HG02840 (cell line): ENCODE results near the gene CBY1.
"Not testable (repeated sequence)": the region's sequence is repeated elsewhere in the genome, so short reads cannot be mapped to it uniquely, and the experiment has no call there.

ENCODE experiments used
- ATAC-seq: cut with Tn5 transposase; IDR thresholded peaks from one replicate; pipeline ENCODE4 v1.9.1; 2021; ENCODE audit warnings: mild to moderate bottlenecking, moderate library complexity, moderate number of reproducible peaks; ENCODE audit not compliant: unreplicated experiment, low FRiP score

The CBY1 gene

DNA sequence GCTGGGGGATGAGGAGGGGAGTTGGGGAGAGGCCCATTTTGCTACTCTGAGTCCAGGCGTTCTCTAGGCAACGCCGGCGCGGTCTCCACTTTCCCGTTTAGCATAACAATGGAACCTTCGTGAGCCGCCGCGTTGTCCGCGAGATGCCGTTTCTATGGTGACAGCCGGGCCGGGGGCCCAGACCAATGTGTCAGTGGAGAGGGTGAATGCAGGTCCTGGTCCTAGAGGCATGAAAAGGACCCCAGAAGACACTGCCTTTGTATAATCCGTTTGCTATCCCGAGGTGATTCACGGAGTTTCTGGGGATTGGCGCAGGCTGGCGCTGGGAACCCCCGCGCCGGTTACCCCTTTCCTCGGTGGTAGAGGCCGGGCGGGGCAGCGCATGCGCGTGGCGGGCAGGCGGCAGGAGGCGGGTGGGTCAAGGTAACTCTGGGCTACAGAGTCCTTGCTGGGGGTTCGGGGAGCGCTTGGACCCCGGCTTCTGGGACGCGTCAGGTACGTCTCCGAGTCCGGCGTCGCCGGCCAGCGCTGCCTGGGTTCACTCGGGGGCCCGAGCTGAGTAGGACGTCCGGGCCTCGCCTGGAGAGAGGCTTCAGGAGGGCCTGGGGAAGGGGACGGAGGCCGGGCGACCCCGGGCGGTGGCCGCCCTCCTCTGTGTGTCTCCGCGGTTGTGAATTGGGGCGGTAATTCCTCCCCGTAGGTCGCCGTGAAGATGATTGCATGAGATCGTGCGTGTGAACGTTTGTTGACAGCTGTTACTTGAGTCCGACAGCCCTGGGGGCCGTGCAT, at the start of gene CBY1, which contains the start of gene FAM227A:
Gene CBY1, plus strand, starts transcription at position 383 of the 789 bp plus-strand sequence. CDS start 11,417 bp downstream, outside the sequence.
Gene FAM227A, minus strand, starts transcription at position 137 of the 789 bp plus-strand sequence. CDS start 6,224 bp downstream, outside the sequence.
- ATAC-seq, result peak; percentile 75

DNA sequence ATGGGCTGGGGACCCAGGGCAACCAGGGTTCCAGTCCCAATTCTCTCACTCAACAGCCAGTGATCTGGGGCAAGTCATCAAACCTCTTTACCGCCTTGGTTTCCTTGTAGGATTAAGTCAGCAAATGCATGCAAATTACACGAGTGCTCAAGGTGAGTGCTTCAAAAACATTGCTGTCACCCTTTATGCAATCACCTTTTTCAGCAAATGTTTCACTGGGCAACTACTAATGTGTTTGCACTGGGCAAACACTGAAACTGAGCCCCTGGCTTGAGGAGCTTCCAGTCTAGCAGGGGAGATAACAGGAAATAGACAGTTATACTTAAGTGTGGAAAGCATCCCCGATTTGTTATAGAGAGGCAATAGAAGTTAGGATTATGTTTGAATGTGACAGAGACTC, 48.8 kb upstream of the CBY1 start:
- no peak for ATAC-seq

DNA sequence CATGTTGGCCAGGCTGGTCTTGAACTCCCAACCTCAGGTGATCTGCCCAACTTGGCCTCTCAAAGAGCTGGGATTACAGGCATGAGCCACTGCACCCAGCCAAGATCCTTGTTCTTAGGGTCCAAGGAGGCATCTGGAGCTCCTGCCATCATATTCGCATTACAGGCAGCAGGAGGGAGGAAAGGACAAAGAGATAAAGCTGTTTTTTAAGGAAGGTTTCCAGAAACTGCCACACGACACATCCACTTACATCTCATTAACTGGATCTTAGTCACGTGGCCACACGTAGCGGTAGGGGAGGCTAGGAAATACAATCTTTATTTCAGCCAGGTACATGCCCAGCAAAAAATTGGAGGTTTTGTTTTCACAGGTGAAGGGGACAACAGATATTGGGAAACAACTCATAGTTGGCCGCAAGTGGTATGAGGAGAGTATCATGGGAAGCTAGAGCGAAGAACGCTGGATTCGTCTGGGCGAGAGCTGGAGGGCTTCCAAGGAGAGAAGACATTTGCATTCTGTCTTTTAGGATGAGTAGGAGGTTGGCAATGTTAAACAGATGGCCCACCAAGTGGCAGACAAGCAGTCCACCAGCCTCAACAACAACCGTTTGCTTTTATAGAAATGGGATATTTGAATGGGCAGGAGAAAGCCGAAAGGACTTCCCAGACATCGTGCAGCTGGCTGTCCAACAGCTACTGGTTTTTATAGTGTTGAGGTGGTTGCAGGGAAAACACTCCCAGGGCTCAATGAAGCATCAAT, 47.3 kb upstream of the CBY1 start:
- ATAC-seq, result no peak

DNA sequence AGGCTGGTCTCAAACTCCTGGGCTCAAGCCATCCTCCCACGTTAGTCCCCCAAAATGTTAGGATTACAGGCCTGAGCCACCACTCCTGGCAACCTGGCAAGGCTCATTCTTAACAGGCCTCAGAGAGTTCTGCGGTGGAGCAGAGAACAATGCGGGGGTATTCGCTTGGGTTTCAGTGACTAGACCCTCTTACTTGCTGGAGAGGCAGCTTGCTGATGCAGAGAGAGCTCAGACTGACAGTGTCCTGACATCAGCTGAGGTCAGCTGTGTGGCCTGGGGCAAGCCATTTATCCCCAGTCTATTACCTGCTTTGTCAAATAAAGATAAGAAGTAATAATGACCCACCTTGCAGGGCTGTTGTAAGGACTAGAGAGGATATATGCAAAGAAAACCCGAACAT, 46.2 kb upstream of the CBY1 start:
- no peak for ATAC-seq

DNA sequence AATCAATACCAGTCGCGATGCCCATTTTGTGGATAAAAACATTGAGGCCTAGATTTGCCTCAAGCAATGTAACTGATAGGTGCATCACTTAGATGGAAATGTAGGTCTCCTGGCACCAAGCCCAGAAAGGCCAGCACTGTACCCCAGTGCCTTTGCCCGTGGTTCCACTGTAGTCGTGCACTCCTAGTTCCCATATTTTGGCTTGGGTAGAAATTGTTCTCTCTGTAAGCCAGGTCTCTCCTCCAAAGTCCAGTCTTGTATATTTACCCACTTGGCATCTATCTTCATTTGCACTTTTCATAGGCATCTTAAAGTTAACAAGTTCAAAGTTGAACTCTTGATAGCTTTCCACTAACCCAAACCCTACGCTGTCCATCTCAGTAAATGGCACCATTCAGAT, 44.9 kb upstream of the CBY1 start:
- no peak for ATAC-seq

DNA sequence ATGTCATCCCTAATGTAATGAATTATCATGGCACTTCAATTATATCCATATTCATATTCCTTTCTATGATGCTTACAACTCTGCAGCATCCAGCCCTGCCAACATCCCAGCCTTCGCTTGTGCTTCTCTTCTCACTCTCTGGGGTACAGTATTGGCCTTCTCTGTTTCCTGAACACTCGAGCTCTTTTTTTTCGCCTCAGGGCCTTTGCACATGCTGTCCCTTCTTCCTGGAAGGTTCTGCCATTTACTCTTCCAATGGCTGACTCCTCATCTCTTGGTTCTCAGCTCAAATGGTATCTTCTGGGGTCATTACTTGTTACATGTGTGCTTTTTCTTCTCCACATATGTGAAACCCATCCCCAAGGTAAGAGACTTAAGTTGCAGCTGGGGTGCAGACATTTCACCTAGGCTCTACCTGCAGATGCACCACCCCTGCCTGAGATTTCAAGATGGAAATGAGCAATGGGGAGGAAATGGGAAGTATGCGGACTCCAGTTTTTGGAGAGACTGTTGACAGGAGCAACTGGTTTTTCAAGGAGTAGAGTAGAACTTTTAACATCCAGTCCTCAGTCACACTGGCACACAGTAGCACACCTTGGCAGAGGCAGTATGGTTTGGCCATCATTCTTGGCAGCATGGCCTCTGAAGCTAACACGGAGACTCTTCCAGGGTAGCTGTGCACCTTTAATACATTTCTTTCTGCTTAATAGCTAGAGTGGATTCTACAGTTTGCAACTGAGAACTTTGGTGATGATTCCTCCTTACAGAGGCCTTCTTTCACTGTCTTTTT, 44.0 kb upstream of the CBY1 start:
- ATAC-seq, result no peak

DNA sequence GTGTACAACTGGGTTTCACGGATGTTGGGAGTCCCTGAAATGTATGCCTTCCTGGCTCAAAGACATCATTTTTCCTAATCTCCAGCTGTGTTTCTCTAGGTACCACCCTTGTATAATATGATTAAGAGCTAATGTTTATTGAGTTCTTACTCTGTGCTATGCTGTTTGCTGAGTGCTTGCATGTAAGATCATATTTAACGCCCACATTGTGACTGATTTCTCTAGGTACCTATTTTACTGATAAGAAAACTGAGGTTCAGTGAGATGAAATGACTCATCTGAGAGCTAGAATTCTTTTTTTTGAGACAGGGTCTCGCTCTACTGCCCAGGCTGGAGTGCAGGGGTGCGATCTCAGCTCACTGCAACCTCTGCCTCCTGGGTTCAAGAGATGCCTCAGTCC, 42.9 kb upstream of the CBY1 start:
- no peak for ATAC-seq

DNA sequence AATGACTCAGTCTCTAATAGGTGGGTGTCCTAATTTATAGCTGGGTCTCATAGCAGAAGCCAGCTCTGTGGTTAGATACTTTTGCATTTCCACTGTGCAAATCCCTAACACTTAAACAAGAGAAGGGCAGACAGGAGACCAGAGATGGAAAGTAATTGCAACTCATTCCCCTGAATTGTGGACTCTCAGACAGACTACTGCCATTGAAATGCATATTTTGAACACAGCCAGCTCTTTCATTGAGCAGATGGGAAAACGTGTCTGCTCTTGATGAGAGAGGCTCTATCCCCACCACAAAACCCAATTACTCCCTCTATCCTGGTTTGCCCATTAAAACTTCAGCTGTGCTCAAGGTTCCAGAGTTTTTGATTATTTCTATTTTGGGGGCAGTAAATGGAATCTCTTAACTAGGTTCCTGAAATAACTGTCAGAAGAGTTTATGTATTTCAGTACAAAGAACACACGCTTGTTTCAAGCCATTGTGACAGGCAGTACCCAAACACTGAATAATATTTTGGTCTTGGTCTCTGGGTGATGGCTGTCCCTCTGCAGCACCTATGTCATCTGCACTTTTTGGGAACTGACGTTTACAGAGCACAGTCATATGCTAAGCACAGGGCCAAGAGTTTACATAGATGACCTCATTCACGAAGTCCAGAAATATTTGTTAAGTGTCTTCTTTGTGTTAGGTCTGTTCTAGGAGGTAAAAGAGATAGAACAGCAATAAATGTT, 41.9 kb upstream of the CBY1 start:
- ATAC-seq, result no peak

DNA sequence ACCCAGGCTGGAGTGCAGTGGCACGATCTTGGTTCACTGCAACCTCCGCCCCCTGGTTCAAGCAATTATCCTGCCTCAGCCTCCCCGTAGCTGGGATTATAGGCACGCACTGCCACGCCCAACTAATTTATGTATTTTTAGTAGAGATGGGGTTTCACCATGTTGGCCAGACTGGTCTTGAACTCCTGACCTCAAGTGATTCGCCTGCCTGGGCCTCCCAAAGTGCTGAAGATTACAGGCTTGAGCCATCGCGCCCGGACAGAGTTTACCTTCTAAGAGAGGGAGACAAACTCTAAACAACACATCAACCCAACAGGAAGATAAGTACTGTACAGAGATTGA, 41.4 kb upstream of the CBY1 start:
- not testable (repeated sequence) for ATAC-seq

DNA sequence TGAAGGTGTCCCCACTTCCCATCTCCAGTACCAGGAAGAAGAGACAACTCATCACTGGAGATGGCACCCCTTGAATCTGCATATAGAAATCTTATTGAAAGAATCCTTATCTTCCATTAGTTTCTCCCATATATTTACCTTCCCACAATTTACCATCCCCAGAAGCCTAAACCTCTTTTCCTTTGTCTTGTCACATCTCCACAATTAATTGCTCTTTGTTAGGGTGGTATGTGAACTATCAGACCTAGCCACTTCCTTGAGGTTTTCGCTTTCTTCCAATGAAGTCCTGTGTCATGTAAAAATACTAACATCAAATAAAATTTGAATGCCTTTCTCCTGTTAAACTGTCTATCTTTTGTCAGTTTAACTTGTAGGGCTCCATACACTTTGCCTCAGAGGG, 38.2 kb upstream of the CBY1 start:
- no peak for ATAC-seq

DNA sequence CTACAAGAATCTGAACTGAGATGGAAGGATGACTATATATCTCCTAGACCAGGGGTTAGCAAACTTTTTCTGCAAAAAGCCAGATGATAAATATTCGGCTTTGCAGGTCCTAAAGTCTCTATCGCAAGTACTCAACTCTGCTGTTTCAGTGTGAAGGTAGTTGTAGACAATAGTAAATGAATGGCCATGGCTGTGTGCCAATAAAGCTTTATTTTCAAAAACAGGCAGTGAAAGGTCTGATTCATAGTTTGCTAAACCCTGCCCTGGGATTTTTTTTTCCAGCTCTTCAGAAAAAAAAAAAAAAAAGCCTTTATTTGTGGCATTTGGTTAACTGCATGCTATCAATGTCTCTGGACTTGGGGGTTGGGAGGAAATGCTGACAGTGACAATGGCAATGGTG, 37.8 kb upstream of the CBY1 start:
- ATAC-seq, result no peak

DNA sequence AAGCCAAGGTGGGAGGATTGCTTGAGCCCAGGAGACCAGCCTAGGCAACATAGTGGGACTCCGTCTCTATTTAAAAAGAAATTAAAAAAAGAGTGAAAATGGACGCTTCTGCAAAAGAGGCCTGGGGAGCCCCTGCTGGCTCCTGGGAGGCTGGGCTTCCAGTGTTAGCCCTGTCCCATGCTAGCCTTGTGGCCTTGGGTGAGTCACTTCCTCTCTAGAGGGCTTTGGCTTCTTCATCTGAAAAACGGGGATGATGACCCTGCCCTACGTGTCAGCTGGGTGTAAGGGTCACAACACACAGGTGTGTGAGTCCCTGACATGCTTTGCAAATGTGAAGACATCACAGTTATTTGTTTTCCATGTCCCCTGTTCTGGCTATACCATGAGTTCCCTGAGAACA, 33.1 kb upstream of the CBY1 start:
- no peak for ATAC-seq

DNA sequence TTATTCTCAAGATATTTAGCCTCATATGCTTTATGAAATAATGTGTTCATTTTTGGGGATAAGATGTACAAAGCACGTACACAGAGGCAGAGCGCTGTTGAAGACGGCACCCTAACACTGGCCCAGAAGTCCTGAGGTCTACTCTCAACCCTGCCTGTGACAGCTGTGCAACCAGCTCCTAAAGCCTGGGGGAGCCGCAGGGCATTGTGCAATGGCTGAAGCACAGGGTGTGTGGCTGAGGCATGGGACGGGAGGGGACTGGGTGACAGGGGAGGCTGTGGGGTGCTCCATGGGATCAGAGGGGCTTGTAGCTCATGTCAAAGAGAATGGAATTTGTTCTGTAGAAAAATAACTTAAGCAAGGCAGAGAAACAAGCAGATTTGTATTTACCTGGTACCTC, 28.0 kb upstream of the CBY1 start:
- ATAC-seq, result no peak

DNA sequence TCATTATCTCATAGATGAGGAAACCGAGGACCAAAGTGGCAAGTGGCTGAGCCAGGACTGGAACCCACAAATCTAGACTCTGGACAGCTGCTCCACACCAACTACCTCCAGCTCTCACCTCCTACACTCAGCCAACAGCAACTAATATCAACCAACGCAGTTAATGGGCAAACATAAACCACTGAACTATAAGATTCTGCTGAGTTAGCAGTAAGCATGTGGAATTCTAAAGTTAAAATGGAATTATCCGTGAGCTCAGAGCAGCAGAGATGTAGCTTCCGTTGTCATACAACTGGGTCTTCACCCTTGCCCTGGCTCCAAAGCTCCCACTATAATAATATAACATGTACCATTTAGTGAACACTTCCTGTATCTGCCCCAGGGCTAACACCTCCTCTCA, 27.3 kb upstream of the CBY1 start:
- ATAC-seq, result no peak

DNA sequence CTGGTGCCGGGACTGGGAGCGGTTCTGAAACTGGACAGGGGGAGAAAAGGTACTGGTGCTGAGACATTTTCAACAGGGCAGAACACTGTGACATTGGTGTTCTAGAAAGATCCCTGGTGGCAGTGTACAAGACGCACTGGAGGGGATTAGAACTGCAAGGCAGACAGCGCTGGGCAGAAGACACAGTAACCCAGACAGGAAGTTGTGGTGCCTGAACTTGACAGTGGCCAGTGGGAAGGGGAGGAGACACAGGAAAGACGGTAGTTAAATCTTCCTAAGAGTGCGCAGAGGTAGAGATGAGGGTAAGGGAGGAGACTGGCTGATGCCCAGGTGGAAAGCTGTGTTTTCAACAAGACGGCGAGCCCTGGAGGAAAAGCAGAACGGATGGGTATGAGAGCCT, 24.7 kb upstream of the CBY1 start:
- no peak for ATAC-seq

DNA sequence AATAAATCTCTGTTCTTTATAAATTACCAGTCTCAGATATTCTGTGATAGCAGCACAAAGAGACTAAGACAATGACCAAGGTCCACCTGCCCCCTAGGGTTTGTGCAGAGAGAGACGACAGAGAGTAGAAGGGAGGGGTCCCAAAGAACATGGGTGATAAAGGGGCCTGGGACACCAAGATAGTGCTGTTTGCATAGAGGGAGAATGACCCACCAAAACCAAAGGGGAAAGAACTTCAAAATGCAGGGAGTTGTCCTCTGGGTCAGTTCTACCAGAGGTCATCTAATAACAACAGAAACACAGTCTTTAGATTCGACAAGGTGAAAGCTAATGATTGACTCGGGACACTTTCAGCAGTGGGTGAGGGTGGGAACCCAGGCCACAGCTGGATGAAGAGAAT, 23.9 kb upstream of the CBY1 start:
- no peak for ATAC-seq

DNA sequence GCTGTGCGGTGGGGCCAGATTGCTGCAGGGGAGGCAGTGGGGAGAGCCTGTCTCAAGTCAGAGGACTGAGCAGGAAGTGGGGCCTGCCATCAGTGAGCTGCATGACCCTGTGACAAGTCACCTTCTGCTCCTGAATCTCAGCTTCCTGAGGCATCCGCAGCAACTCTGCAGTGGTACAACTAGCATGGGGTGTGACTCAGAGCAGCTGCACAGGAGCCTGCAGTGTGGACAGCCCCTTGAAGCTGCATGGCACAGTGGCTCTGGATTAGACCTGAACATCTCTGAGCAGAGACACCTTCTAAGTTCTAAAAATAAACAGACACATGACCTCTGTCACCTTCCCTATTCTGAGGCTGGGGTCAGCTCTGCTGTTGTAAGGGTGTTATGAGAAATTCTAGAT, 18.2 kb upstream of the CBY1 start:
- ATAC-seq, result no peak

DNA sequence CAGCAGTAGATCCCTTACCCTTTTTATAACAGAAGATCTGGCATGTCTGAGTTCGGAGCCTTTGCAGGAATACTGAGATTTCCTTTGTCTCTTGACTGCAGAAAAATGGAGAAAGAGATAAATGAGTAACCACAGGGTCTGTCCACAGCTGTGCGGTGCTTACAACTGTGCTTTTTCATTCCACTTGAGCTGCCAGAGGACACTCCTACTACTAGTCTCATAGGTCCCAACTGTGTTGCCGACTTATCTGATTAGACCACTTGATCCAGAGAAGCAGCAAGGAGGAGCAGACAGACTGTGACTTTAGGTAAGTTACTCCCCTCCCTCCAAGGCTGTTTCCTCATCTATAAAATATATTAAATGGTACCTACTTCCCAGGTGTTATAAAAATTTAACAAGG, 17.7 kb upstream of the CBY1 start:
- ATAC-seq, result no peak

DNA sequence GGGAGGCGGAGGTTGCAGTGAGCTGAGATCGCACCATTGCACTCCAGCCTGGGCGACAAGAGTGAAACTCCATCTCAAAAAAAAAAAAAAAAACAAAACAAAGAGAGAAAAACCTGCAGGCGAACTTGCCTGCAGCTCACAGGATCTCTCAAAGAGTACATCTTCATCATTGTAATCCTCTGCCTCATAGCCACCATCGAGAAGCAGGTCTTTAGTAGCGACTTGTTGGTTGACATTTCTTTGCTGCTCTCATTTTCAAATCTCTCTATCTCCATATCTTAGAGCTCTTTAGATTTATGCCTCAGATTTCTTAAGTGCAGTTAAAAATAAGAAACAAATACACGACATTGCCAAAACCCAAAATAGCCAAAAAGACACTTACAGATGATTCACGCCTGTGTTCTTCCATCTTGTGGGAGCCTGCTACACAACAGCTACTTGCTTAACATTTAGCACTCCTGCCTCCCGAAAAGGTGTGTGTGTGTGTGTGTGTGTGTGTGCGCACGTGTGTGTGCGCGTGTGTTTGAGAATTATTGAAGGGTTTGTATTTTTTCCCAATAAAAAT, 14.9 kb upstream of the CBY1 start:
- ATAC-seq, result no peak

DNA sequence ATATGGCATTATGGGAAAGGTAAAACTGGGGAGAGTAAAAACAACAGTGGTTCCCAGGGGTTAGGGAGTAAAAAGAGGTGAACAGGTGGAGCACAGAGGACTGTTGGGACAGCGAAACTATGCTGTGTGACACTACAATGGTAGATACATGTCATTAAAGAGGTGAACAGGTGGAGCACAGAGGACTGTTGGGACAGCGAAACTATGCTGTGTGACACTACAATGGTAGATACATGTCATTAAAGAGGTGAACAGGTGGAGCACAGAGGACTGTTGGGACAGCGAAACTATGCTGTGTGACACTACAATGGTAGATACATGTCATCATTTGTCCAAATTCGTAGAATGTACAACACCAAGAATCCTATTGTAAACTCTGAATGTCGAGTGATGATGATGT, 12.2 kb upstream of the CBY1 start:
- not testable (repeated sequence) for ATAC-seq
